Immature natural killer cell (primary cell): ENCODE measurements around the gene NKRF. TPM values are rescaled to one million over a fixed set of nuclear protein-coding genes. Genes with fewer than 3 reads are reported as not detected.

Experiments
- DNase-seq, 3 donors: peaks; one replicate each; pipeline ENCODE4 v3.0.0; 2022; ENCODE audit warnings: mixed read lengths in 1 of 3
- H3K27ac Mint-ChIP-seq, 6 donors: one replicate each; pipeline ENCODE4 v1.8.0; 2020; ENCODE audit warnings: mixed read lengths in 6 of 6, mild to moderate bottlenecking in 5 of 6, inconsistent platforms in 4 of 6, moderate library complexity in 3 of 6
- H3K27me3 Mint-ChIP-seq, 3 donors: one replicate each; pipeline ENCODE4 v1.8.0; 2020 to 2021; ENCODE audit warnings: low read depth in 3 of 3, mild to moderate bottlenecking in 3 of 3, mixed read lengths in 3 of 3, moderate library complexity in 3 of 3, inconsistent platforms in 1 of 3
- H3K36me3 Mint-ChIP-seq, 3 donors: one replicate each; pipeline ENCODE4 v1.8.0; 2020; ENCODE audit warnings: mixed read lengths in 3 of 3, inconsistent platforms in 2 of 3, mild to moderate bottlenecking in 2 of 3
- H3K4me1 Mint-ChIP-seq, 2 donors: one replicate each; pipeline ENCODE4 v1.8.0; 2020; ENCODE audit warnings: inconsistent platforms in 2 of 2, mild to moderate bottlenecking in 2 of 2, mixed read lengths in 2 of 2, moderate library complexity in 1 of 2
- H3K4me3 Mint-ChIP-seq, 5 donors: one replicate each; pipeline ENCODE4 v1.8.0; 2020; ENCODE audit warnings: mild to moderate bottlenecking in 5 of 5, mixed read lengths in 5 of 5, inconsistent platforms in 3 of 5, moderate library complexity in 3 of 5
- H3K9me3 Mint-ChIP-seq, 6 donors: one replicate each; pipeline ENCODE4 v1.8.0; 2020; ENCODE audit warnings: mild to moderate bottlenecking in 6 of 6, mixed read lengths in 6 of 6, inconsistent platforms in 4 of 6, moderate library complexity in 3 of 6
- polyA plus RNA-seq, 3 donors: library from polyadenylated mRNA; unstranded; fragments of 300-500 nt; fragmentation: Illumina TruSeq; gene quantifications; one replicate each; pipeline ENCODE4 v1.2.3, GENCODE V29; 2021

NKRF gene
- polyA plus RNA-seq, 3 donors from 2014 or later, result 2.4 to 4.2 (median 2.6) TPM

DNA sequence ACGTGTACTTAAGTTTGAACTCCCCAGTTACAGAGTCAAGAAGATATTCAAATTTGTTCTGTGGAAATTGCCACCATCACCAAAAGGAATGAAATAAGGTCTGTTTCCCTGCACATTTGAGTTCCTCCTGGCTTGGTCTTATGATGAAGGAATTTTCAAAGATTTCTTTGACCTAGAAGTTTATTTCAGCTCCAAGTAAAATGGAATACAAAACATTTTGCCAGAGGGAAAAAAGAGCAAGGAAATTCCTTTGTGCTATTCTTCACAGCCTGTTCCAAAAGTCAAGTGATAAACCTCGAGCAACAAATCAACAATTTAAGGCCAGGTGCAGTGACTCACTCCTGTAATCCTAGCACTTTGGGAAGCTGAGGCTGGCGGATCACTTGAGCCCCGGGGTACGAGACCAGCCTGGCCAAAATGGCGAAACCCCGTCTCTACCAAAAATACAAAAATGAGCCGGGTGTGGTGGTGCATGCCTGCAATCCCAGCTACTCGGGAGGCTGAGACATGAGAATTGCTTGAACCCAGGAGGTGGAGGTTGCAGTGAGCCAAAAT, 3.4 kb downstream of the NKRF start:
- Mint-ChIP-seq H3K4me3 (no peak overlapping the region), H3K27me3 (peaks cover 4 to 10% (median 8%) of the 10 kb centered on the region in 3 donors), H3K4me1 (peaks cover 18 to 21% of the 10 kb centered on the region in 2 donors), H3K27ac (no peak overlapping the region), H3K9me3 (no peaks in the 10 kb centered on the region), H3K36me3 (no peaks in the 10 kb centered on the region)
- DNase-seq, result no peak

DNA sequence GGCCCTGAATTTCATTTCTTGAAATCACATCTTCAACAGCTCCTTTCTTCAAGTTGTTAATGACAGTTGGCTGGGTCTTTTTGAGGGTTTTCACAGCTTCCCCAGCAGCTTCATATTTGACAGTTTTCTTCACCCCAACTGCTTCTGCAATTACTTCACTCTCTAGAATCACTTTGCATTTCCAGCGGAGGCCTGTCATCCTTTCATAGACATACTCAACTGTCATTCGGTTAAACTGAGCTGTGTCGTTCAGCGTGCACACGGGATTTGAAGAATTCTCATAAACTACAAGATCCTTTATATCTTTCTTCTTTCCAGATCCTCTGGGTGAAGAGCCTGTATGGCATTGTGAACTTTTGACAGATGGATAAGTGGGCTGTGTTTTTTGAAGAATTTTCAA, 16.4 kb downstream of the NKRF start:
- no peaks in the 10 kb centered on the region for H3K9me3 Mint-ChIP-seq
- H3K4me1 Mint-ChIP-seq, result no peaks in the 10 kb centered on the region
- no peak overlapping the region for H3K4me3 Mint-ChIP-seq
- DNase-seq, result no peak
- no peak overlapping the region for H3K27ac Mint-ChIP-seq
- H3K36me3 Mint-ChIP-seq, result peaks cover 0 to 12% (median 0%) of the 10 kb centered on the region in 3 donors
- H3K27me3 Mint-ChIP-seq, result peaks cover 0 to 5% (median 2%) of the 10 kb centered on the region in 3 donors

DNA sequence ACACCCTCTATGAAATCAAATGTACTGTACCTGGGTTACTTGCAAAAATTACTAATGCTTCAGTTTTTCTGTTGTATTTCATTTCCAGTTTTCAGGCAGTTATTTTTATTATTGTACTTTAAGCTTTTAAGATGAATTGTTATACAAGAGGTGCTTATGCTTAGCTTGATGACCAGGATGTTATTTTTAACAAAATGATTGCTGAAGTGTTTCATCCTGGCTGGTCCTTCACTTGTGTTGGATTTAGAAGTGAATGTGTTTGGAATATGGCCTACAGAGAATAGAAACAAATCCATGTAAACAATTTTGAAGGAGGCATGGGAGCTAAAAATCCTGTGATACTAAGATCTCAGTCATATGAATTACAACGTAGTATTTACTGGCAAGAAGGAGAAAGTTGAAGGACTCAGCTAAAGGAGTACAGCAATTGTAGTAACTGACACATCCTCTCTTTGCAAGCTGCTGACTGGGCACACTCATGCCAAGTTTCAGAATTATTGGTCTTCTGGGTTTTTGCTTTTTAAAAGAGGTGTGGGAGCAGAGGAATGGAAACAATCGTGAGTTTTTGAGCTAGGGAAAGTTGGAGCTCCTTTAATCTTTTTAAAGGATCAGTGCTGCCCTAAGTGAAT, 22.7 kb downstream of the NKRF start:
- Mint-ChIP-seq H3K36me3 (peaks cover 0 to 4% (median 0%) of the 10 kb centered on the region in 3 donors), H3K27me3 (peaks cover 0 to 4% (median 0%) of the 10 kb centered on the region in 3 donors), H3K9me3 (no peaks in the 10 kb centered on the region), H3K4me1 (no peaks in the 10 kb centered on the region), H3K27ac (peak overlapping the region in 1 of 6 donors; percentile 2), H3K4me3 (no peak overlapping the region)
- DNase-seq, result no peak

DNA sequence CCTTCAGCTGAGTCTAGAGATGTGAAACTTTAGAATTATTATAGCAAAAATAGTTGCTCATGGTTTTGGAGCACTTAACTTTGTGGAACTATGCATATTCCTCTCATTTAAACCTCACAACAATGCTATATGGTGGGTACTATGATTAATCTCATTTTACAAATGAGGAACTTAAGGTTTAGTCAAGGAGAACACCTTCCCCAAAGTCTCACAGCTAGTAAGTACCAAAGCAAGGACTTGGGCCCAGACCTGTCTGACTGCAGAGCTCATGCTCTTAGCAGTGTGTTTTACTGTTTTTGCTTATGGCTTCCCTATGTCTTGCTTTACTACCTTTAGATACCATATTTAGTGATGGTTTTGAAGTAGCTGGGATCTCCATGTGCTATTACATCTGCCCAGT, 26.8 kb downstream of the NKRF start:
- Mint-ChIP-seq H3K27ac (no peak overlapping the region), H3K4me3 (no peak overlapping the region)

DNA sequence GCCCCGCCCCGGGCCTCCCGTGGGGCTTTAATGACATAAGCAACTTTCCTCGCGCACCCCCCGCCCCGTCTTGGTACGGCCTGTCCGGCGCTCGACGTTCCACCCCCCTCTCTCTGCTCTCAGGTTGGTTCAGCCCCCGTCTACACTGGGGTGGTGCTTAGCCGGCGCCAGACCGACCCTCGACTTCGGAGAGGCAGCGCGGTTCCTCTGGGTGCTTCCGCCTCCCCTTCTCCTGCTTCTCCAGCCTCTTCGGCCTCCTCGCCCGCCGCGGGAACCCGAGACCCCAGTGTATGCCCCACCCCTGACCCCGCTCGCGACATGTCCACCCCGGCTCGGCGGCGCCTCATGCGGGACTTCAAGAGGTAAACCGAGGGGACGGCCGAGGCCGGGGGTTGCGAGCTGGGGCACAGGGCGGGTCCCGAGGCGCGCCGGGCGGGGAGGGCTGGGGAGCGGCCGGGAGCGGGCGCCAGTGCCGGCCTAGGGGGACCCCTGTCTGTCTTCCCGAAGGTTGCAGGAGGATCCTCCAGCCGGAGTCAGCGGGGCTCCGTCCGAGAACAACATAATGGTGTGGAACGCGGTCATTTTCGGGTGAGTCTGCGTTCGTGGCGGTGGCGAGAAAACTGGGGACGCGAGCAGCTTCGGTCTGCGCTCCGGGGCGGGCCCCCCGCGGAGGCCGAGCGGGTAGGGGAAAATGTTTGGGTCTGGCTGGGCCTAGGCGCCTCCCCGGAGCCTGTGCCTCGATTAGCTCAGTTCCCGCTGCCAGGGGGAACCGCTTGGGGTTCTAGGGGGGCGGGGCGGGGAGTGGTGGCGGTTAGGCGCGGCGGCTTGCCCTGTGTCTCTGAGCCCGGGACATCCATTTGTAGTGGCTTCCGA, 31.6 kb downstream of the NKRF start, which contains the start of gene UBE2A:
Gene UBE2A, plus strand, starts transcription at position 170 of the 873 bp plus-strand sequence. Its CDS starts 149 bp downstream, at position 319.
- Mint-ChIP-seq H3K36me3 (no peaks in the 10 kb centered on the region), H3K27me3 (peaks cover 3 to 11% (median 4%) of the 10 kb centered on the region in 3 donors)

More for the DNA sequence above, 26.8 kb downstream of the NKRF start:
- Mint-ChIP-seq H3K4me1 (peaks cover 5 to 11% of the 10 kb centered on the region in 2 donors), H3K36me3 (peaks cover 0 to 4% (median 0%) of the 10 kb centered on the region in 3 donors), H3K27me3 (peaks cover 1 to 2% (median 2%) of the 10 kb centered on the region in 3 donors), H3K9me3 (no peaks in the 10 kb centered on the region)
- no peak for DNase-seq

DNA sequence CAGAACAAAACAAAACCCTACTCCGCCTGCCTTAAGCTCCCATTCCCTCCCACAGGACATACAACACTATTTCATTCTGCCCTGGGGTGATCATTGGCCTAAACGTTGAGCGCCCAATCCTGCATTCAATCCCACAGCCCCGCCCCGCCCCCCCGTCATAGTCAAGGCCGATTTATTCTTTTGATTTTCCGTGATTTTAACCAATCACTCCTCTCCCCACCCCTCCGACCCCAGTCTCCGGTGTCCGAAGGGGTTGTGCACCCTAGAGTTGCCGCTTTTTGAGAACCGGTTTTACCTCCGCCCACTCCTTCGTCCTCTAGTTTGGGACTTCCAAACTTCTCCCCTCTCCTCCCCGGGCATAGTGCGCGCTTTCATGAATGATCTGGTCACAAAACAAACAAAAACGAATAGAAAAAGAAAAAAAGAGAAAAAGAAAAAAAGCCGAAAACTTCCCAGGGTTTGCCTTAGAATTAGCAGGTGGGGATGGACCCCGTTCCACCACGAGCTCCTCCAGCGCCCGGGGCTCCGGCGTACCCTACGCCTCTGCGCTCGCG, 32.3 kb downstream of the NKRF start:
- DNase-seq, result peak in 1 of 3 donors; percentile 3
- H3K27ac Mint-ChIP-seq, result peak overlapping the region; percentile 78 to 92 (median 86)
- H3K4me1 Mint-ChIP-seq, result peaks cover 9 to 22% of the 10 kb centered on the region in 2 donors
- peaks cover 3 to 11% (median 4%) of the 10 kb centered on the region in 3 donors for H3K27me3 Mint-ChIP-seq
- H3K36me3 Mint-ChIP-seq, result no peaks in the 10 kb centered on the region
- H3K4me3 Mint-ChIP-seq, result peak overlapping the region; percentile 85 to 93 (median 89)
- no peaks in the 10 kb centered on the region for H3K9me3 Mint-ChIP-seq

More for the DNA sequence above, 31.6 kb downstream of the NKRF start, which contains the start of gene UBE2A:
- Mint-ChIP-seq H3K4me3 (peak within 1 kb of the TSS; percentile 85 to 93 (median 89)), H3K27ac (peak within 1 kb of the TSS; percentile 81 to 92 (median 86)), H3K4me1 (peaks cover 9 to 22% of the 10 kb centered on the region in 2 donors), H3K9me3 (no peaks in the 10 kb centered on the region)
- peak; percentile 85 to 89 (median 87) for DNase-seq

DNA sequence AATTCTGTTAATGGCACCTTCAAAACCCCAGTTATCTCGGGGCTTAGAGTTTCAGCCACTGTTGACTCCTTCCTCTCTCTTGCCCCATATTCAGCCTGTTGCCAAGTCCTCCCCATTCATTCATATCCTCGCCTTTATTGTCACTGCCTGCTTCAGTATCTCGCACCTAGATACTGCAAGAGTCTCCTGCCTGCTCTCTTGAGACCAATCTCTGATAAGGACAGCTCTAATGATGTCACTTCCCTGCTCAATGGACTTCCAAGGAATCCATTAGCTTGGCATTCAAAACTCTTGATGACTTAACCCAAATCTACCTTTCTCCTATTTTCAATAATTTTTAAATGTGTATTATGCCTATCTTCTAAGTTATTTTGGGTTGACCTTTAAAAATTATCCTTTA, 33.0 kb downstream of the NKRF start:
- H3K27ac Mint-ChIP-seq, result peak overlapping the region in 4 of 6 donors; percentile 18 to 85 (median 50)
- DNase-seq, result no peak
- H3K4me3 Mint-ChIP-seq, result peak overlapping the region in 4 of 5 donors; percentile 69 to 92 (median 87)
- H3K4me1 Mint-ChIP-seq, result peaks cover 9 to 22% of the 10 kb centered on the region in 2 donors
- H3K9me3 Mint-ChIP-seq, result no peaks in the 10 kb centered on the region
- peaks cover 3 to 11% (median 4%) of the 10 kb centered on the region in 3 donors for H3K27me3 Mint-ChIP-seq
- no peaks in the 10 kb centered on the region for H3K36me3 Mint-ChIP-seq

DNA sequence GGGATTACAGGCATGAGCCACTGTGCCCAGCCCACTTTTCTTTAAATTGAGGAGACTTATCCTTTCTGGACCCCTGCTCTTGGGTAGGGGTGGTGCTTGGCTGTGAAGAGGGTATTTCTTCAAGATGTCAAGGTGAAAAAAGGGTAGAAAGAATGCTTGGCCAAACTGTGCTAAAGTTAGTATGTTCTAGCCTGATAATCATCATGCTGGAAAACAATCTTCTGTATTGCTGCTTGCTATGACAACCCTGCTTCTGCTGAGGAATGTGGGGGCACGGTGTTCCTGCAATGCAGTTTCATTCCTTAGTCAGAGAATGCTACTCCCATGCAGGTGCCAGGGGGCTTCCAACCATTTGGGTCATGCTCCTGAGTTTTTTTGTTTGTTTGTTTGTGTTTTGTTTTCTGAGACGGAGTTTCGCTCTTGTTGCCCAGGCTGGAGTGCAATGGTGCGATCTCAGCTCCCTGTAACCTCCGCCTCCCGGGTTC, 35.8 kb downstream of the NKRF start:
- no peaks in the 10 kb centered on the region for H3K36me3 Mint-ChIP-seq
- DNase-seq, result no peak
- no peak overlapping the region for H3K27ac Mint-ChIP-seq
- no peak overlapping the region for H3K4me3 Mint-ChIP-seq
- peaks cover 4 to 11% (median 5%) of the 10 kb centered on the region in 3 donors for H3K27me3 Mint-ChIP-seq
- peaks cover 3 to 11% of the 10 kb centered on the region in 2 donors for H3K4me1 Mint-ChIP-seq
- H3K9me3 Mint-ChIP-seq, result no peaks in the 10 kb centered on the region

DNA sequence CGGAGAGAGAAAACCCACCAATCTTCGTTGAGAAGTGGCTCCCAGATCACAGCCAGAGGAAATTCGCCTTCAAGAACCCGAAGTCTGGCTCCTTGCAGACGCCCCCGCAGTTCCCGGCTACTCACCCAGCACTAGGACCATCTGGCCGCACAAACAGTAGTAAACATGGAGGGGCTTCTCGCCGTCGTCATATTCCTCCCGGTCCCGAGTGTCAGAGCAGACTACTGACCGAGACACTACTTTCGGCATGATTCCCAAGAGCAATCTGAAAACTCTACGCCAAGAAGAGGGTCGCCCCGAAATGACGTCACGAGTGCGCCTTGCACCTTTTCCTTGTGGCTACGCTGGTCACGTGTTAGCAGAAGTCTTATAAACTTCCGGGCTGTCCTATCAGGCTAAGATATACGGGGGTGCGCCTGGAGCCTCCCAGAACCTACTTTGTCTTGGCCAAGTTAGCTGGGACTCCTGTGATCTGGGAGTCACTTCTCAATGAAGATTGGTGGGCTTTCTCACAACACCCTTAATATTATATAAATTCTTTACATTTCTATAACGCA, 41.0 kb downstream of the NKRF start, which contains the start of gene STEEP1:
Gene STEEP1, minus strand, starts transcription at position 303 of the 557 bp plus-strand sequence. Its CDS starts 54 bp downstream, at position 249.
- H3K4me3 Mint-ChIP-seq, result peak within 1 kb of the TSS; percentile 92 to 96 (median 94)
- peak within 1 kb of the TSS; percentile 90 to 97 (median 92) for H3K27ac Mint-ChIP-seq
- H3K9me3 Mint-ChIP-seq, result no peaks in the 10 kb centered on the region
- peaks cover 17 to 24% of the 10 kb centered on the region in 2 donors for H3K4me1 Mint-ChIP-seq
- DNase-seq, result peak; percentile 82 to 84 (median 83)
- H3K27me3 Mint-ChIP-seq, result peaks cover 1 to 6% (median 4%) of the 10 kb centered on the region in 3 donors
- H3K36me3 Mint-ChIP-seq, result no peaks in the 10 kb centered on the region

DNA sequence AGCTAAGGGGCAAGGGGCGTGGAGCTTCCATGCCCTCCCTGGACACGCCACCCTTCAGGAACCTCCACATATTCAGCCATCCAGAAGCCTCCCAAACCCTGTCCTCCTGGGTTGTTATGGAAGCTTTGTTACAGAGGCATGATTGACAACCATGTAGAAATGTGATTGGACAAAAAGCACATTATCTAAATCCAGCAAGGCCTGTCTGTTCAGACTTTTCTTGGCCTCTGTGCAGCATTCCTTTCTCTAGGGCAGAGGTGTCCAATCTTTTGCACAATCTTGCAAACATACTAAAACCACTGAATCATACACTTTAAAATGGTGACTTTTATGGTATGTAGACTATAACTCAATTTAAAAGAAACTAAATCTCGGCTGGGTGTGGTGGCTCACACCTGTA, 53.7 kb downstream of the NKRF start:
- Mint-ChIP-seq H3K27ac (no peak overlapping the region), H3K27me3 (peaks cover 0 to 5% (median 0%) of the 10 kb centered on the region in 3 donors), H3K9me3 (peaks cover 0 to 1% (median 0%) of the 10 kb centered on the region in 6 donors)

DNA sequence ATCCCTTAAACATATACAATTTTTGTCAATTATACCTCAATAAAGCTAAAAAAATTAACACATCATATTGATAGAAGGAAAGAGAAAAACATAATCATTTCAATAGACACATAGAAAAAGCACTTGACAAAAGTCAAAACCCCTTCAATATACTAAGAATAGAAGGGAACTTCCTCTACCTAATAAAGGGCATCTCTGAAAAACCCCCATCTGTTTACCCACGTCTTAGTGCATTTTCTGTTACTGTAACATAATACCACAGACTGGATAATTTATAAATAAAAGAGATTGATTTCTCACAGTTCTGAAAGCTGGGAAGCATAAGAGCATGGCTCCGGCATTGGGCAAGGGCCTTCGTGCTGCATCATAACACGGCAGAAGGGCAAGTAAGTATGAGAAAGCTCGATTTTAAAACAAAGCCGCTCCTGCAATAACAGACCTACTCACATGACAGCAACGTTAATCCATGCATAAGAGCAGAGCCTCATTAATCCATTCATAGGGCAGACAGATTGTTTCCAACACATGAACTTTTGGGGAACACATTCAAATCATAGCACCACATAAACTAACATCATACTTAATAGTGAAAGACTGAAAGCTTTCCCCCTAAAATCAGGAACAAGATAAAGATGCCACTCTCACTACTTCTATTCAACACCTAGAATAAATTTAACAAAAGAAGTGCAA, 56.8 kb downstream of the NKRF start:
- H3K9me3 Mint-ChIP-seq, result peaks cover 0 to 1% (median 0%) of the 10 kb centered on the region in 6 donors
- DNase-seq, result no peak
- no peak overlapping the region for H3K4me3 Mint-ChIP-seq
- H3K36me3 Mint-ChIP-seq, result peaks cover 0 to 4% (median 0%) of the 10 kb centered on the region in 3 donors
- no peak overlapping the region for H3K27ac Mint-ChIP-seq
- peaks cover 0 to 3% (median 0%) of the 10 kb centered on the region in 3 donors for H3K27me3 Mint-ChIP-seq
- no peaks in the 10 kb centered on the region for H3K4me1 Mint-ChIP-seq

More for the DNA sequence above, 53.7 kb downstream of the NKRF start:
- Mint-ChIP-seq H3K4me3 (no peak overlapping the region), H3K4me1 (peaks cover 0 to 5% of the 10 kb centered on the region in 2 donors), H3K36me3 (peaks cover 0 to 15% (median 4%) of the 10 kb centered on the region in 3 donors)
- DNase-seq, result no peak

DNA sequence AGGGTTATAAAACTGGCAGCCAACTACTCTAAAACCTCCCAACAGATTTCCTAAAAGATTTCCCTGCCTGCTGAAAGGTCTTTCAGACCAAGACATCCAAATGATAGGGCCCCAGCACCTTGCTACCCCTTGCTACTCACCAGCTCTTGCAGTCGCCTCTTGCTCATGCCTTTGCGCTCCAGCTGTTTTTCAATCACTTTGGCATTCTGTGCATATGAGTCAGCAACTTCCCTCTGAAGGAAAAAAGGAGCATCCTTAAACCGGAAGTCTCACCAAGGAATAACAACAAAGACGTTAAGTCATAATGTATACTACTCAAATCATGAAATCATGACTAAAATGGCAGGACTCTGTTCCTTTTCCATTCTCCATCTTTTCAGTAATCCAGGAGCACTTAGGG, 65.0 kb downstream of the NKRF start:
- H3K36me3 Mint-ChIP-seq, result peaks cover 0 to 5% (median 0%) of the 10 kb centered on the region in 3 donors
- H3K27ac Mint-ChIP-seq, result no peak overlapping the region
- no peaks in the 10 kb centered on the region for H3K9me3 Mint-ChIP-seq
- peaks cover 0 to 3% (median 2%) of the 10 kb centered on the region in 3 donors for H3K27me3 Mint-ChIP-seq
- DNase-seq, result no peak
- no peaks in the 10 kb centered on the region for H3K4me1 Mint-ChIP-seq
- no peak overlapping the region for H3K4me3 Mint-ChIP-seq
